Duodenal mucosa (tissue), 2 donors: ENCODE data around the gene ZDHHC14.

Experiments used
- H3K27ac ChIP-seq: one replicate; pipeline ENCODE4 v1.7.0; 2013; ENCODE audit warnings: low read depth, low read length
- H3K27me3 ChIP-seq, 2 donors: one replicate each; pipeline ENCODE4 v1.7.0; 2013; ENCODE audit warnings: low read length in 2 of 2, control low read depth in 1 of 2; ENCODE audit not compliant: insufficient read depth in 2 of 2, control insufficient read depth in 1 of 2
- H3K36me3 ChIP-seq, 2 donors: one replicate each; pipeline ENCODE4 v1.7.0; 2013; ENCODE audit warnings: low read length in 2 of 2, control low read depth in 1 of 2; ENCODE audit not compliant: insufficient read depth in 2 of 2, control insufficient read depth in 1 of 2
- H3K4me1 ChIP-seq, 2 donors: one replicate each; pipeline ENCODE4 v1.7.0; 2013; ENCODE audit warnings: low read length in 2 of 2, control low read depth in 1 of 2; ENCODE audit not compliant: insufficient read depth in 2 of 2, control insufficient read depth in 1 of 2
- H3K4me3 ChIP-seq, 2 donors: one replicate each; pipeline ENCODE4 v1.7.0; 2013; ENCODE audit warnings: low read length in 2 of 2, low read depth in 1 of 2
- H3K9ac ChIP-seq, 2 donors: one replicate each; pipeline ENCODE4 v1.7.0; 2013; ENCODE audit warnings: low read length in 2 of 2, low read depth in 1 of 2
- H3K9me3 ChIP-seq, 2 donors: one replicate each; pipeline ENCODE4 v1.7.0; 2013; ENCODE audit warnings: low read length in 2 of 2, control low read depth in 1 of 2; ENCODE audit not compliant: control insufficient read depth in 1 of 2

The ZDHHC14 gene

DNA sequence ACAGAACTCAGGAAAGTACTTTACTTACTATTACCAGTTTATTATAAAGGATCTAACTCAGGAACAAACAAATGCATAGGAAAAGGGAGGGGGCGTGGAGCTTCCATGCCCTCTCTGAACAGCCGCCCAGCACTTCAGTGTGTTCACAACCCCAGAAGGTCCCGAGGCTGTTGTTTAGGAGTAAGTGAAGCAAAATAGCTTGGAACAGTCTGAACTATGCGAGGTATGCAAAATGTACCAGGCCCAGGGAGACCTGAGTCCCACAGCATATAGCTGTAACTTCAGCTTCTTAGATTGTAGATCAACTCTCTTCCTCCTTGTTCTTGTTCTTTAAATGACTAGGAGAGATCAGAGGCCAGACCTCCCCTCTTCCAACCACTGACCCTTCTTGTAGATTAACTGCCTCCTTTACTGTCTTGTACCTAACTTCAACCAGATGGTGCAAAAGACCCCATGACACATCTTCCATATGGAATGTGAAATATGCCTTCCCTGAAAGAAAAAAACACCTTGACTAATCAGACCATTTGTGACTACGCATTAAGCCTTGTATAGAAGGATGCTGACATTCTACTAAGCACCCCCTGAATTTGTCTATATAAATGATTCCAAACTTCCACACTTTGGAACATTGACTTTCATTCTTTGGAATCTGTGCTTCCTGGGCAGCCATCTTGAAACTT is 343.3 kb downstream of the ZDHHC14 start:
- Histone ChIP-seq H3K27ac (no peak overlapping the region), H3K27me3 (no peaks in the 10 kb centered on the region)

DNA sequence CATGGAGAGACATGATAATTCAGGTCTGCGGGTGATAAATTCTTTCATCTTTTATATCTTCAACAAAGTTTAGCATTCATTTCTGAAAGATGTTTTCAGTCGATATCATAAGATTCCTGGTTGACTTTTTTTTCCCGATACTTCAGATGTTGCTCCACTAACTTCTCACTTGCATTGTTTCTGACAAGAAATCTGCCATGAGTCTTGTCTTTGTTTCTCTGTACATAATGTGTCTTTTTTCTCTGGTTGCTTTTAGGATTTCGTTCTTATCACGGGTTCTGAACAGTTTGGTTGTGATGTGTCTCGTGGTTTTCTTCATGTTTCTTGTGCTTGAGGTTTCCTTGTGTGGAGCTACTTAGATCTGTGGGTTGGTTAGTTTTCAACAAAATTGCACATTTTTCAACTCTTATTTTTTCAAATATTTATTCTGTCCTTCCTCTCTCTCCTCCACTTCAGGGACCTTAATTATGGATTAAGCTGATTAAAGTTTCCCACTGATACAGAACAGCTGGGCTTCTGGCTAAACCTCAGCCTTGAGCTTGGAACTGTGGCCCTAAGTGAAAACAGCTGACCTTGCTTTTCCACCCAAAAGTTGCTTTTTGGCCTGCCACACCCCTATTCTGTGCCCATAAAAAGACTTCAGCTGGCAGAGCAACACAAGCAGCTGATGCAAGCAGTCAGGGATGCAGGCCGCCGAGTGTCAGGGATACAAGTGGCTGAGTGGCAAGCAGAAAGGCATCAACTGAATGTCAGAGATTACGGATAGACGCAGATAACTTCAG is 344.2 kb downstream of the ZDHHC14 start:
- Histone ChIP-seq H3K27me3 (no peaks in the 10 kb centered on the region), H3K4me1 (peaks cover 0 to 7% of the 10 kb centered on the region in 2 donors), H3K4me3 (no peak overlapping the region), H3K36me3 (no peaks in the 10 kb centered on the region), H3K27ac (no peak overlapping the region), H3K9me3 (no peaks in the 10 kb centered on the region), H3K9ac (no peak overlapping the region)

More for the DNA sequence above, 343.3 kb downstream of the ZDHHC14 start:
- Histone ChIP-seq H3K9ac (no peak overlapping the region), H3K4me1 (peaks cover 0 to 7% of the 10 kb centered on the region in 2 donors), H3K9me3 (no peaks in the 10 kb centered on the region), H3K4me3 (no peak overlapping the region), H3K36me3 (no peaks in the 10 kb centered on the region)

DNA sequence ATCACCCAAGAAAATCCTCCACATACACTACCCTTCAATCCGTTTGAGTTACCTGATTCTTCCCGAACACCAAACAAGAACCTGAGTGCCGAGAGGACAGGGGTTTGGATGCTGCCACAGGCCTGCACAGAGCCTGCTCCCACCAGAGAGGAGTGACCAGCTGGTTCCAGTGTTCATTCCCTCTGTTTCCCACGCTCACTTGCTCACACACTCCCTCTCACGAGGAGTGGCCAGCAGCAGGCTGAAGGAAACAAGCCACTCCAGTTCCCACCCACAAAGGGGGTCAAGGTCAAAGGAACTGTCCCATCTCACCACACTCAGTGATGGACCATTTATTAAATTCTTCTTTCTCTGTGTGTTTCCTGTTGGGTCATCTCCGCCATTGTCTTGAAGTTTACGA is 344.8 kb downstream of the ZDHHC14 start:
- H3K4me3 ChIP-seq: no peak overlapping the region
- H3K36me3 ChIP-seq: no peaks in the 10 kb centered on the region
- no peak overlapping the region for H3K27ac ChIP-seq
- no peaks in the 10 kb centered on the region for H3K9me3 ChIP-seq
- H3K9ac ChIP-seq: no peak overlapping the region
- H3K4me1 ChIP-seq: peaks cover 0 to 7% of the 10 kb centered on the region in 2 donors
- H3K27me3 ChIP-seq: no peaks in the 10 kb centered on the region

DNA sequence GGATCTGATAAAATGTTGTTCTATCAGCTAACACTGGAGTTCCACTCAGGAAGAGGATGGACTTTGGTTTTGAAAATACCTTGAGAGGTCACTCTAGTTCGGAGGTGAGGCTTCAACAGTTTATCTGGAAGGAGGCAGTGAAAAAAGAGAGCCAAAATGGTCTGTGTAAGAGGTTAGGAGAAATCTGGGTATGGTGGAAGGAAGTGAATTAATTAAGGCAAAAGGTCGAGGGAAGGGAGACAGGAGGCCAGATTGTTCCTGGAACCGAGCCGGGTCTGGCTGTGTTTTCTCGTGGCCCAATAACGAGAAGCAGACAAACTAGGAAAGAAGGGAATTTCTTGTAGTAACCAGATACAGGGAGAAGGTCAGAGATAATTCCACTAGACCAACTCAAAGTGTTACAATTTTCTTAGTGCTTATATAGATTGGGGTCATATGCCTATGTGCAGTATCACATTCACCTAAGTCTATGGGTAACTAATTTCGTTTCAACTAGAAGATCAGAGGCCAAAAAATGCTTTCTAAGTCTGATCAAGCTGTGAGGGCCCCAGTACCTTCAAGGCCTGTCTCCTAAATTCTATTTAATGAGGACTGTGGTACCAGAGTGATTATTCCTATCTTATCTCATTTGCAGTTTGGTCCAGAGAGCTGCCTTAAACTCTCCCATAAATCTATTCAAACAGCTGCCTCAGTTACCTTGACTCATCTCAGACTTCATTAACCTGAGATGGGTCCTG is 346.1 kb downstream of the ZDHHC14 start:
- Histone ChIP-seq H3K27me3 (no peaks in the 10 kb centered on the region), H3K27ac (no peak overlapping the region), H3K4me1 (peaks cover 0 to 7% of the 10 kb centered on the region in 2 donors), H3K9ac (no peak overlapping the region), H3K9me3 (no peaks in the 10 kb centered on the region), H3K4me3 (no peak overlapping the region), H3K36me3 (no peaks in the 10 kb centered on the region)
